HEK293 (cell line): ENCODE results near the gene DNAJB8.

ENCODE experiments used
- CTCF ChIA-PET: fragments of 350-600 bp; formaldehyde crosslinking; extraction: SDS; loops from one replicate; lab custom pipeline; 2021; ENCODE audit warnings: antibody characterized with exemption; lab: Yijun Ruan, JAX
- POLR2A ChIA-PET: fragments of 300-600 bp; formaldehyde crosslinking; extraction: SDS; loops from one replicate; lab custom pipeline; 2020; ENCODE audit warnings: antibody characterized with exemption, inconsistent platforms; lab: Yijun Ruan, JAX
- H3K27ac ChIP-seq: fragments of 200-500 bp; sonication (Bioruptor generic); 2 replicates; pipeline ENCODE4 v1.5.1; 2014; ENCODE audit warnings: low read depth, low read length, control low read depth, inconsistent platforms; ENCODE audit errors: extremely low read depth
- H3K36me3 ChIP-seq, 2 experiments: fragments of 200-500 bp in 1 of 2; sonication (Bioruptor generic) in 1 of 2; 1 replicate in 1 of 2; 2 replicates in 1 of 2; pipeline ENCODE4 v1.5.1; 2014 to 2017; ENCODE audit warnings: inconsistent platforms in 2 of 2, low read length in 2 of 2; ENCODE audit not compliant: control insufficient read depth in 2 of 2, insufficient read depth in 1 of 2
- H3K4me1 ChIP-seq: fragments of 200-500 bp; sonication (Bioruptor generic); 2 replicates; pipeline ENCODE4 v1.5.1; 2014; ENCODE audit warnings: mild to moderate bottlenecking, low read length, inconsistent platforms; ENCODE audit not compliant: control insufficient read depth, insufficient read depth
- H3K4me3 ChIP-seq: 2 replicates; pipeline ENCODE4 v1.5.1; 2011; ENCODE audit warnings: low read depth, mild to moderate bottlenecking, control low read depth, low read length, moderate library complexity
- H3K9me3 ChIP-seq: fragments of 200-500 bp; sonication (Bioruptor generic); 2 replicates; pipeline ENCODE4 v1.5.1; 2014; ENCODE audit warnings: low read depth, low read length, inconsistent platforms; ENCODE audit not compliant: control insufficient read depth, insufficient read depth
- GLIS1 ChIP-seq: fragments of 450-650 bp; formaldehyde crosslinking; IDR thresholded peaks from 2 replicates; pipeline ENCODE4 v1.5.1; 2016; ENCODE audit warnings: missing biosample characterization, missing genetic modification characterization
- GLIS2 ChIP-seq: fragments of 450-650 bp; formaldehyde crosslinking; IDR thresholded peaks from 2 replicates; pipeline ENCODE4 v1.5.1; 2016; ENCODE audit warnings: missing biosample characterization, missing genetic modification characterization
- HOXA7 ChIP-seq: sonication (generic); formaldehyde crosslinking; IDR thresholded peaks from 2 replicates; pipeline ENCODE4 v1.8.1; 2022; ENCODE audit warnings: missing genetic modification reagents, borderline replicate concordance
- KLF1 ChIP-seq: fragments of 450-650 bp; formaldehyde crosslinking; IDR thresholded peaks from 2 replicates; pipeline ENCODE4 v1.5.1; 2016; ENCODE audit warnings: missing biosample characterization, missing genetic modification characterization
- KLF7 ChIP-seq: fragments of 450-650 bp; formaldehyde crosslinking; IDR thresholded peaks from 2 replicates; pipeline ENCODE4 v1.5.1; 2016; ENCODE audit warnings: missing biosample characterization, missing genetic modification characterization, borderline replicate concordance
- KLF9 ChIP-seq: fragments of 450-650 bp; formaldehyde crosslinking; IDR thresholded peaks from 2 replicates; pipeline ENCODE4 v1.5.1; 2016; ENCODE audit warnings: missing biosample characterization, missing genetic modification characterization, low read depth
- MYNN ChIP-seq: fragments of 450-650 bp; formaldehyde crosslinking; IDR thresholded peaks from 2 replicates; pipeline ENCODE4 v1.5.1; 2016; ENCODE audit warnings: missing biosample characterization, missing genetic modification characterization, borderline replicate concordance
- MZF1 ChIP-seq: fragments of 450-650 bp; formaldehyde crosslinking; IDR thresholded peaks from 2 replicates; pipeline ENCODE4 v1.5.1; 2017; ENCODE audit warnings: missing biosample characterization, missing genetic modification characterization, borderline replicate concordance
- SCRT2 ChIP-seq: fragments of 450-650 bp; formaldehyde crosslinking; IDR thresholded peaks from 2 replicates; pipeline ENCODE4 v1.5.1; 2016; ENCODE audit warnings: missing biosample characterization, missing genetic modification characterization
- SP2 ChIP-seq: fragments of 450-650 bp; formaldehyde crosslinking; IDR thresholded peaks from 2 replicates; pipeline ENCODE4 v1.5.1; 2016; ENCODE audit warnings: missing biosample characterization, missing genetic modification characterization
- ZIC2 ChIP-seq: fragments of 450-650 bp; formaldehyde crosslinking; IDR thresholded peaks from 2 replicates; pipeline ENCODE4 v1.5.1; 2016; ENCODE audit warnings: missing biosample characterization, missing genetic modification characterization
- ZNF133 ChIP-seq: fragments of 450-650 bp; formaldehyde crosslinking; IDR thresholded peaks from 2 replicates; pipeline ENCODE4 v1.5.1; 2016; ENCODE audit warnings: missing biosample characterization, missing genetic modification characterization
- ZNF140 ChIP-seq: fragments of 450-650 bp; formaldehyde crosslinking; IDR thresholded peaks from 2 replicates; pipeline ENCODE4 v1.5.1; 2016; ENCODE audit warnings: missing biosample characterization, missing genetic modification characterization
- ZNF2 ChIP-seq: fragments of 450-650 bp; formaldehyde crosslinking; IDR thresholded peaks from 2 replicates; pipeline ENCODE4 v1.5.1; 2016; ENCODE audit warnings: missing biosample characterization, missing genetic modification characterization
- ZNF211 ChIP-seq: fragments of 450-650 bp; formaldehyde crosslinking; IDR thresholded peaks from 2 replicates; pipeline ENCODE4 v1.5.1; 2016; ENCODE audit warnings: low read depth, missing biosample characterization, missing genetic modification characterization
- ZNF521 ChIP-seq: fragments of 450-650 bp; formaldehyde crosslinking; IDR thresholded peaks from 2 replicates; pipeline ENCODE4 v1.5.1; 2017; ENCODE audit warnings: missing biosample characterization, mild to moderate bottlenecking, missing genetic modification characterization
- ZNF529 ChIP-seq: fragments of 450-650 bp; formaldehyde crosslinking; IDR thresholded peaks from 2 replicates; pipeline ENCODE4 v1.5.1; 2017; ENCODE audit warnings: missing genetic modification characterization, missing biosample characterization; ENCODE audit not compliant: insufficient replicate concordance
- ZNF549 ChIP-seq: fragments of 450-650 bp; IDR thresholded peaks from 2 replicates; pipeline ENCODE4 v1.5.1; 2018; ENCODE audit warnings: missing biosample characterization, missing genetic modification characterization, mild to moderate bottlenecking, inconsistent platforms, moderate library complexity
- ZNF558 ChIP-seq: fragments of 450-650 bp; formaldehyde crosslinking; IDR thresholded peaks from 2 replicates; pipeline ENCODE4 v1.5.1; 2016; ENCODE audit warnings: missing biosample characterization, missing genetic modification characterization
- ZNF600 ChIP-seq: fragments of 450-650 bp; formaldehyde crosslinking; IDR thresholded peaks from 2 replicates; pipeline ENCODE4 v1.5.1; 2016; ENCODE audit warnings: missing biosample characterization, missing genetic modification characterization
- ZNF747 ChIP-seq: fragments of 450-650 bp; formaldehyde crosslinking; IDR thresholded peaks from 2 replicates; pipeline ENCODE4 v1.5.1; 2016; ENCODE audit warnings: missing biosample characterization, missing genetic modification characterization
- ZNF837 ChIP-seq: fragments of 450-650 bp; formaldehyde crosslinking; IDR thresholded peaks from 2 replicates; pipeline ENCODE4 v1.5.1; 2016; ENCODE audit warnings: missing biosample characterization, missing genetic modification characterization
- TF ChIP-seq, protein P1 (sequence below): fragments of 450-650 bp; formaldehyde crosslinking; IDR thresholded peaks from 2 replicates; pipeline ENCODE4 v1.5.1; 2016; ENCODE audit warnings: missing biosample characterization, missing genetic modification characterization
- TF ChIP-seq, protein P2 (sequence below): fragments of 450-650 bp; IDR thresholded peaks from 2 replicates; pipeline ENCODE4 v1.5.1; 2018; ENCODE audit warnings: missing biosample characterization, mild to moderate bottlenecking, missing genetic modification characterization

DNAJB8 gene

DNA sequence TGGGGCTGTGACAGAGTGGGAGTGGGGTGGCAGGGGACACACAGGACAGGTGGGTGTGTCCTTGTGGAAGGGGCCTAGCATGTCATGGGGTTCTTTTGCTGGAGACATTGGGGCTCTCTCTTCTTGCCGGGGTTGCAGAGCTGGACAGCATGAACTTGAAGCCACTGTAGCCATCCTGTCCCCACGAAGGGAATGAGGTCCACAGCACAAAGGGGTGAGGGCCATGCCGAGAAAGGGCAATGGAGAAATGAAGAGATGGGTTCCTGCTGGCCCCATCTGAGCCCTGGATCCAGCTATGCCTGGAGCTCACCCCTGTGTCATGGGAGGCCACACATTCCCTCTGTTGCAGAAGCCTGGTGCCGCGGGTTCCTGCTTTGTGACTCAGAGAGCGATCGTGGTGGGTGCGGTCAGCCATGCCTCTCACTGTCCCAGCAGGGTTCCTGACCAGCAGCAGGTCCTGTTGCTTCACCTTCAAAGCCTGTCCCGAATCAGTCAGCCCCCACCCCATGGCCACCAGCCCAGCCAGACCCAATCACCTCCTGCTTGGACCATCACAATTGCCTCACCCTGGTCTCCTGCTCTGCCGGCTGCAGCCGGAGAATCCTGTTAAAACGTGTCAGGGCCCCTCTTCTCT is 50.0 kb downstream of the DNAJB8 start:
- Histone ChIP-seq H3K4me1 (no peaks in the 10 kb centered on the region), H3K36me3 (no peaks in the 10 kb centered on the region), H3K9me3 (no peaks in the 10 kb centered on the region), H3K27ac (no peak overlapping the region), H3K4me3 (no peak overlapping the region)
- CTCF ChIA-PET, result interaction anchor here (0.7 to 2.2 kb wide), 2 partner anchors 10 to 690 kb away, joined by 4 to 7 read pairs; no protein-coding TSS in a partner anchor
- TF ChIP-seq KLF1 (0 out of 2 replicates have a peak, but pooled peaks have one; percentile 36), ZNF747 (tag by site-specific recombination) (no peak), ZIC2 (tag by site-specific recombination) (peak; percentile 92), KLF7 (tag by site-specific recombination) (0 out of 2 replicates have a peak, but pooled peaks have one; percentile 30), GLIS2 (tag by site-specific recombination) (peak; percentile 51; the same call in 1 of the 2 replicates), ZNF558 (tag by site-specific recombination) (no peak), ZNF549 (no peak), GLIS1 (tag by site-specific recombination) (peak; percentile 62), ZNF600 (tag by site-specific recombination) (peak; percentile 70), KLF9 (tag by site-specific recombination) (0 out of 2 replicates have a peak, but pooled peaks have one; percentile 28), SCRT2 (peak; percentile 82)
- TF ChIP-seq, protein P1, sequence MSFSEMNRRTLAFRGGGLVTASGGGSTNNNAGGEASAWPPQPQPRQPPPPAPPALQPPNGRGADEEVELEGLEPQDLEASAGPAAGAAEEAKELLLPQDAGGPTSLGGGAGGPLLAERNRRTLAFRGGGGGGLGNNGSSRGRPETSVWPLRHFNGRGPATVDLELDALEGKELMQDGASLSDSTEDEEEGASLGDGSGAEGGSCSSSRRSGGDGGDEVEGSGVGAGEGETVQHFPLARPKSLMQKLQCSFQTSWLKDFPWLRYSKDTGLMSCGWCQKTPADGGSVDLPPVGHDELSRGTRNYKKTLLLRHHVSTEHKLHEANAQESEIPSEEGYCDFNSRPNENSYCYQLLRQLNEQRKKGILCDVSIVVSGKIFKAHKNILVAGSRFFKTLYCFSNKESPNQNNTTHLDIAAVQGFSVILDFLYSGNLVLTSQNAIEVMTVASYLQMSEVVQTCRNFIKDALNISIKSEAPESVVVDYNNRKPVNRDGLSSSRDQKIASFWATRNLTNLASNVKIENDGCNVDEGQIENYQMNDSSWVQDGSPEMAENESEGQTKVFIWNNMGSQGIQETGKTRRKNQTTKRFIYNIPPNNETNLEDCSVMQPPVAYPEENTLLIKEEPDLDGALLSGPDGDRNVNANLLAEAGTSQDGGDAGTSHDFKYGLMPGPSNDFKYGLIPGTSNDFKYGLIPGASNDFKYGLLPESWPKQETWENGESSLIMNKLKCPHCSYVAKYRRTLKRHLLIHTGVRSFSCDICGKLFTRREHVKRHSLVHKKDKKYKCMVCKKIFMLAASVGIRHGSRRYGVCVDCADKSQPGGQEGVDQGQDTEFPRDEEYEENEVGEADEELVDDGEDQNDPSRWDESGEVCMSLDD (tag by site-specific recombination), result no peak
- POLR2A ChIA-PET, result no interaction called here

GRCh38 chr3:128415773-128416577 is 50.7 kb downstream of the DNAJB8 start:
- POLR2A ChIA-PET, result no interaction called here
- Histone ChIP-seq H3K36me3 (no peaks in the 10 kb centered on the region), H3K27ac (no peak overlapping the region), H3K4me1 (no peaks in the 10 kb centered on the region), H3K9me3 (no peaks in the 10 kb centered on the region), H3K4me3 (no peak overlapping the region)
- CTCF ChIA-PET, result interaction anchor here (0.7 to 2.2 kb wide), 2 partner anchors 10 to 689 kb away, joined by 4 to 7 read pairs; no protein-coding TSS in a partner anchor
- TF ChIP-seq SP2 (tag by site-specific recombination) (peak; percentile 14; the same call in 1 of the 2 replicates), ZNF529 (tag by site-specific recombination) (no peak)

DNA sequence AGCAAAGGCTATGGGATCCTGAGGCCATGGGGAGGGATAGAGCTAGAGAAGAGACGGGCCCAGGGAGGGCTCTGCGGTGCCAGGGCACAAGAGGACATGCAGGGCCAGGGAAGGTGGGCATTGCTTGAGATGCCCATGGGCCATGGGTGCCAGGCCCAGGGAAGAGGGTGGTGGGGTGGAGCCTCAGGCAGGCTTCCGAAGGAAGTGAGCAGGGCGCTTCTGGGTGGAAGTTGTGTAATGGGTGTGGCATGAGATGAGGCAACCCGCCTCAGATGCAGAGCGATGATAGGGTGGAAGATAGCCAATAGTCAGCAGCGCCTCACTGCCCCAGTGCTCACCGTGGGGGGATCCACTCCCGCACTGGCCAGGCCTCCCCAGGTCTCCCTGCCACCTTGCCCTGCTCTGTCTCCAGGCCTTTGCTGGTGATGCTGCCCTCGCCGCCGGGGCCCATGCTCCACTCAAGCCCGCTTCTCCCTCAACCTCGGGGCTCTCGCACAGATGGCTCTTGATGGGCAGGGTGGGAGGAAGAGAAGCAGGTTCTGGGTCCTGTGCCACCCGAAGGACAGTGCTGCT is 51.4 kb downstream of the DNAJB8 start:
- CTCF ChIA-PET, result interaction anchor here (0.6 kb wide), 1 partner anchor 45 kb away, joined by 3 read pairs; no protein-coding TSS in a partner anchor
- Histone ChIP-seq H3K4me1 (no peaks in the 10 kb centered on the region), H3K9me3 (no peaks in the 10 kb centered on the region), H3K4me3 (no peak overlapping the region), H3K27ac (no peak overlapping the region), H3K36me3 (no peaks in the 10 kb centered on the region)
- POLR2A ChIA-PET, result no interaction called here
- no peak for TF ChIP-seq ZNF133 (tag by site-specific recombination)
- no peak for TF ChIP-seq ZNF2 (tag by site-specific recombination)
- no peak for TF ChIP-seq MZF1 (tag by site-specific recombination)
- TF ChIP-seq ZNF140 (tag by site-specific recombination), result no peak
- no peak for TF ChIP-seq MYNN (tag by site-specific recombination)
- TF ChIP-seq ZNF211 (tag by site-specific recombination), result no peak
- no peak for TF ChIP-seq ZNF837 (tag by site-specific recombination)
- TF ChIP-seq, protein P2, sequence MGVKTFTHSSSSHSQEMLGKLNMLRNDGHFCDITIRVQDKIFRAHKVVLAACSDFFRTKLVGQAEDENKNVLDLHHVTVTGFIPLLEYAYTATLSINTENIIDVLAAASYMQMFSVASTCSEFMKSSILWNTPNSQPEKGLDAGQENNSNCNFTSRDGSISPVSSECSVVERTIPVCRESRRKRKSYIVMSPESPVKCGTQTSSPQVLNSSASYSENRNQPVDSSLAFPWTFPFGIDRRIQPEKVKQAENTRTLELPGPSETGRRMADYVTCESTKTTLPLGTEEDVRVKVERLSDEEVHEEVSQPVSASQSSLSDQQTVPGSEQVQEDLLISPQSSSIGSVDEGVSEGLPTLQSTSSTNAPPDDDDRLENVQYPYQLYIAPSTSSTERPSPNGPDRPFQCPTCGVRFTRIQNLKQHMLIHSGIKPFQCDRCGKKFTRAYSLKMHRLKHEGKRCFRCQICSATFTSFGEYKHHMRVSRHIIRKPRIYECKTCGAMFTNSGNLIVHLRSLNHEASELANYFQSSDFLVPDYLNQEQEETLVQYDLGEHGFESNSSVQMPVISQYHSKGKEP (tag by site-specific recombination), result no peak
- no peak for TF ChIP-seq HOXA7 (CRISPR knock-in tag)
- TF ChIP-seq ZNF521 (tag by site-specific recombination), result no peak
